Transverse colon (tissue), 1 donor: ENCODE data around the gene ZNF714.

Source experiments
- EP300 ChIP-seq: sonication (generic); formaldehyde crosslinking; IDR thresholded peaks from one replicate; pipeline ENCODE4 v1.6.1; 2017; ENCODE audit warnings: antibody characterized with exemption, low read depth
- POLR2A ChIP-seq: fragments of 450-650 bp; IDR thresholded peaks from one replicate; pipeline ENCODE4 v1.6.1; 2016; ENCODE audit warnings: antibody characterized with exemption, mild to moderate bottlenecking, moderate library complexity

- no peak for TF ChIP-seq POLR2A
- TF ChIP-seq EP300: no peak
Measured at GRCh38 chr19:21109116-21109515, 27.1 kb downstream of the ZNF714 start.
